Naive thymus-derived CD4-positive, alpha-beta T cell (primary cell): ENCODE measurements around the gene TTC36. TPM values are rescaled to one million over a fixed set of nuclear protein-coding genes. Genes with fewer than 3 reads are reported as not detected.
"Not testable (repeated sequence)": the region's sequence is repeated elsewhere in the genome, so short reads cannot be mapped to it uniquely, and the experiment has no call there.

ENCODE experiments used
- ATAC-seq: fragments of 150-1000 bp; cut with Tn5 transposase; 2 replicates; pipeline ENCODE4 v1.10.0; 2021; ENCODE audit warnings: mild to moderate bottlenecking, moderate library complexity
- CTCF ChIA-PET: fragments of 350-600 bp; sonication (Branson Sonifier 250); formaldehyde crosslinking; loops from one replicate; lab custom pipeline; 2021; ENCODE audit warnings: antibody characterized with exemption; lab: Charles Lee
- POLR2A ChIA-PET: fragments of 350-600 bp; sonication (Branson Sonifier 250); formaldehyde crosslinking; loops from one replicate; lab custom pipeline; 2021; ENCODE audit warnings: antibody characterized with exemption, inconsistent platforms; lab: Charles Lee
- DNase-seq, 9 donors: peaks; one replicate each; pipeline versions ENCODE4 v3.0.0 to v3.0.0-alpha.2; 2020 to 2022; ENCODE audit warnings: mixed read lengths in 1 of 9
- H3K27ac ChIP-seq: one replicate; pipeline ENCODE4 v1.7.0; 2013; ENCODE audit warnings: mild to moderate bottlenecking, low read depth, low read length, moderate library complexity
- H3K27me3 ChIP-seq, 2 donors: one replicate each; pipeline ENCODE4 v1.7.0; 2013; ENCODE audit warnings: low read length in 2 of 2, mild to moderate bottlenecking in 2 of 2, moderate library complexity in 2 of 2; ENCODE audit not compliant: control insufficient read depth in 2 of 2, insufficient read depth in 2 of 2
- H3K36me3 ChIP-seq, 3 experiments: 1 replicate in 2 of 3; 2 replicates in 1 of 3; pipeline ENCODE4 v1.7.0; 2013; ENCODE audit warnings: low read length in 3 of 3, mild to moderate bottlenecking in 3 of 3, moderate library complexity in 1 of 3; ENCODE audit not compliant: insufficient read depth in 3 of 3, control insufficient read depth in 2 of 3
- H3K4me1 ChIP-seq, 2 donors: one replicate each; pipeline ENCODE4 v1.7.0; 2013; ENCODE audit warnings: low read length in 2 of 2, mild to moderate bottlenecking in 2 of 2, moderate library complexity in 1 of 2; ENCODE audit not compliant: control insufficient read depth in 2 of 2, insufficient read depth in 2 of 2
- H3K4me3 ChIP-seq: 2 replicates; pipeline ENCODE4 v1.7.0; 2013; ENCODE audit warnings: mild to moderate bottlenecking, low read length
- H3K9me3 ChIP-seq, 3 experiments: 1 replicate in 2 of 3; 2 replicates in 1 of 3; pipeline ENCODE4 v1.7.0; 2013; ENCODE audit warnings: low read length in 3 of 3; ENCODE audit not compliant: control insufficient read depth in 2 of 3
- H3K27ac Mint-ChIP-seq, 9 donors: one replicate each; pipeline ENCODE4 v1.8.0; 2020 to 2022; ENCODE audit warnings: mixed read lengths in 9 of 9, mild to moderate bottlenecking in 8 of 9, moderate library complexity in 5 of 9, inconsistent platforms in 2 of 9
- H3K27me3 Mint-ChIP-seq, 5 donors: one replicate each; pipeline ENCODE4 v1.8.0; 2021 to 2022; ENCODE audit warnings: mixed read lengths in 5 of 5, mild to moderate bottlenecking in 1 of 5
- H3K36me3 Mint-ChIP-seq, 5 donors: one replicate each; pipeline ENCODE4 v1.8.0; 2020 to 2022; ENCODE audit warnings: mixed read lengths in 5 of 5, mild to moderate bottlenecking in 3 of 5, inconsistent platforms in 1 of 5
- H3K4me1 Mint-ChIP-seq, 7 donors: one replicate each; pipeline ENCODE4 v1.8.0; 2020 to 2022; ENCODE audit warnings: mixed read lengths in 7 of 7, mild to moderate bottlenecking in 3 of 7, inconsistent platforms in 1 of 7
- H3K4me3 Mint-ChIP-seq, 10 donors: one replicate each; pipeline ENCODE4 v1.8.0; 2020 to 2022; ENCODE audit warnings: mild to moderate bottlenecking in 10 of 10, mixed read lengths in 10 of 10, moderate library complexity in 6 of 10, inconsistent platforms in 2 of 10
- H3K9me3 Mint-ChIP-seq, 11 donors: one replicate each; pipeline ENCODE4 v1.8.0; 2020 to 2022; ENCODE audit warnings: mixed read lengths in 11 of 11, mild to moderate bottlenecking in 4 of 11, inconsistent platforms in 1 of 11, moderate library complexity in 1 of 11
- intact Hi-C, 2 donors: fragments of 100-400 bp; cut with micrococcal nuclease; formaldehyde crosslinking; loops; one replicate each; pipeline ENCODE4 v1.15.1; 2023
- polyA plus RNA-seq, 2 donors: library from polyadenylated mRNA; unstranded; fragments of 300-500 nt; fragmentation: Illumina TruSeq; gene quantifications; one replicate each; pipeline ENCODE4 v1.2.3, GENCODE V29; 2021
- total RNA-seq, 6 experiments: library from RNA in 5 of 6; stranded (reverse) in 5 of 6; gene quantifications; 1 replicate in 5 of 6; 2 replicates in 1 of 6; pipeline ENCODE4 v1.2.3 and lab custom pipeline; 2021 to 2026

The TTC36 gene, protein sequence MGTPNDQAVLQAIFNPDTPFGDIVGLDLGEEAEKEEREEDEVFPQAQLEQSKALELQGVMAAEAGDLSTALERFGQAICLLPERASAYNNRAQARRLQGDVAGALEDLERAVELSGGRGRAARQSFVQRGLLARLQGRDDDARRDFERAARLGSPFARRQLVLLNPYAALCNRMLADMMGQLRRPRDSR
- 1 to 10 TPM in 3 of 5 experiments, under 1 TPM in 2; 0.34 to 2.7 (median 1.1) TPM for total RNA-seq
- polyA plus RNA-seq = 1 to 10 TPM in 1 of 2 donors, under 1 TPM in 1; 0.29 to 1.2 TPM
- 0.67 reads per million for total RNA-seq (lab: John Stamatoyannopoulos, UW)

DNA sequence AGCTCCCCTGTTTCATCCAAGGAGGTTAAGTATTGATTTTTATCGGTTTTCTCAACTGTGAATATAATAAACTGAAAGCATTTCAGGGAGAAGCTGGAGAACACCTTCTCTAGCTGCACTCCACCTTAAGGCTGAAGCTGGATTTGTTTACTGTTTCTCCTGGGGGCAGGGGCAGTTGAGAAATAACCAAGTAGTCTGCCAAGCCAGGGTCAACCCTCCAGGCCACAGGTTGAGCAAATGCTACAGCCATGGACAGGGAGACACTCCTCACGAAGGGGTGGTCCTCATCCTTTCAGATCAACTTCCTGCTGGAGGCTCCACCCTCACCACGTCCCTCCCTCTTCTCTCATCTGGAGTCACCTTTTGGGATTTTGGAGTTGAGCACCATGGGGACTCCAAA lies at the start of gene TTC36:
TSS of gene TTC36 (plus strand) at position 366 of the 400 bp plus-strand sequence. CDS start at position 387, 21 bp downstream.
- Histone ChIP-seq H3K27me3 (no peaks in the 10 kb centered on the region), H3K4me1 (peaks cover 13 to 14% of the 10 kb centered on the region in 2 donors), H3K36me3 (peaks cover 6 to 23% (median 10%) of the 10 kb centered on the region in 3 experiments), H3K4me3 (no peak within 1 kb of the TSS), H3K27ac (no peak within 1 kb of the TSS), H3K9me3 (no peaks in the 10 kb centered on the region)
- Mint-ChIP-seq H3K9me3 (peaks cover 0 to 6% (median 0%) of the 10 kb centered on the region in 11 donors), H3K27me3 (peaks cover 0 to 3% (median 0%) of the 10 kb centered on the region in 5 donors), H3K4me1 (peaks cover 30 to 59% (median 48%) of the 10 kb centered on the region in 7 donors), H3K4me3 (peak within 1 kb of the TSS in 5 of 10 donors; percentile 6 to 96 (median 63)), H3K36me3 (peaks cover 3 to 13% (median 8%) of the 10 kb centered on the region in 5 donors), H3K27ac (peak within 1 kb of the TSS in 8 of 9 donors; percentile 19 to 82 (median 43))
- intact Hi-C loops = no loop called here
- CTCF ChIA-PET = no interaction called here
- no peak for DNase-seq
- POLR2A ChIA-PET = interaction anchor here (0.6 to 1.5 kb wide), 3 partner anchors 22 to 54 kb away, joined by 3 read pairs; partner anchors contain the start of gene ARCN1
- no peak for ATAC-seq

DNA sequence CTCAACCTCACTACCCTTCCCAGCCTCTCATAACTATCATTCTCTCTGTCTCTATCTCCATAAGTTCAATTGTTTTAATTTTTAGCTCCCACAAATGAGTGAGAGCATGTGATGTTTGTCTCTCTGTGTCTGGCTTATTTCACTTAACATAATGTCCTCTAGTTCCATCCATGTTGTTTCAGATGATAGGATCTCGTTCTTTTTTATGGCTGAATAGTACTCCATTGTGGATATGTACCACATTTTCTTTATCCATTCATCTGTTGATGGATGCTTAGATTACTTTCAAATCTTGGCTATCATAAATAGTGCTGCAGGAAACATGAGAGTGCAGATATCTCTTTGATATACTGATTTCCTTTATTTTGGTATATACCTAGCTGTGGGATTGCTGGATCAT lies 46.0 kb upstream of the TTC36 start:
- ATAC-seq, H3K27me3 ChIP-seq, H3K4me1 Mint-ChIP-seq, H3K4me3 Mint-ChIP-seq, H3K9me3 ChIP-seq, DNase-seq, H3K27ac ChIP-seq, H3K27me3 Mint-ChIP-seq, H3K4me3 ChIP-seq, H3K4me1 ChIP-seq, H3K9me3 Mint-ChIP-seq, intact Hi-C loops: not testable (repeated sequence)
- Mint-ChIP-seq H3K36me3 (peaks cover 18 to 45% (median 31%) of the 10 kb centered on the region in 5 donors), H3K27ac (peak overlapping the region in 8 of 9 donors; percentile 6 to 80 (median 44))
- ChIA-PET CTCF (interaction anchor here (1.3 kb wide), 1 partner anchor 283 kb away, joined by 3 read pairs; no protein-coding TSS in a partner anchor), POLR2A (interaction anchor here (1.2 kb wide), 1 partner anchor 95 kb away, joined by 3 read pairs; no protein-coding TSS in a partner anchor)
- peaks cover 42 to 84% (median 62%) of the 10 kb centered on the region in 3 experiments for H3K36me3 ChIP-seq

DNA sequence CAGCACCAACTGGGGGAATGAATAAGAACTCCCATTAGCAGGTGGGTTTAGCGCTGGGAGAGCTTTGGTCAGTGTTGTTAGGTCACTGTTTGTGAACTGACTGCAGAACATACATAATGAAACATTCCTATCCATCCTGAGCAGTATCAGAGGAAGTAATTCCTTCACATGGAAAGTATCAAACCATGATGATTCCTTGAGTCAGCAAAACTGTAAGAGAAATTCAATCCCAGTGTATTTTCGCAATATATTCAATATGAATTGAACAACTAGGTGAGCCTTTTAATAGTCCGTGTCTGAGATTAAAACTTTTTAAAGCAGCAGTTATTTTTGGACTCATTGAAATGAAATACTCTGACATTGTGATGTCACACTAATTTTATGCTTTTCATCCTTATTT lies 42.9 kb upstream of the TTC36 start:
- intact Hi-C loops = no loop called here
- Histone ChIP-seq H3K27me3 (no peaks in the 10 kb centered on the region), H3K4me1 (no peaks in the 10 kb centered on the region), H3K27ac (no peak overlapping the region), H3K36me3 (peaks cover 37 to 74% (median 41%) of the 10 kb centered on the region in 3 experiments), H3K9me3 (no peaks in the 10 kb centered on the region), H3K4me3 (no peak overlapping the region)
- no peaks in the 10 kb centered on the region for H3K27me3 Mint-ChIP-seq
- H3K36me3 Mint-ChIP-seq = peaks cover 13 to 32% (median 18%) of the 10 kb centered on the region in 5 donors
- peaks cover 0 to 6% (median 5%) of the 10 kb centered on the region in 7 donors for H3K4me1 Mint-ChIP-seq
- ChIA-PET POLR2A (no interaction called here), CTCF (no interaction called here)
- ATAC-seq (no peak), DNase-seq (no peak)
- H3K9me3 Mint-ChIP-seq = no peaks in the 10 kb centered on the region
- H3K27ac Mint-ChIP-seq = peak overlapping the region in 3 of 9 donors; percentile 26 to 67 (median 40)
- no peak overlapping the region for H3K4me3 Mint-ChIP-seq

DNA sequence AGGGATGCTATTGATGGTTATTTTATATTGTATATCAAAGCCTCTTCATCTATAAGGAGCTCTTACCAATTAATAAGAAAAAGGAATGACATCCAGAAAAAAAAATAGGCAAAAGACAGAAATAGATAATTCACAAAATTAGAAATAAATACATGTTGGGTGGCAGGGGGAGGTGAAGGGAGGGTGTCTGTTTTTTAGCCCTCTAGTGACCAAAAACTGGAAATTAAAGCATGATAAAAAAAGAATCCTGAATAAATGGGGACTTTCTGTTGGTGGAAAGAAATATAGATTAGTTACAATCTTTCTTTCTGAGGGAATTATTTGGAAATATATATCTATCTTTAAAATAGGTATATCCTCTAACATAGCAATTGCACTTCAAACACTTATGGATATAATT lies 42.0 kb upstream of the TTC36 start:
- H3K4me1 ChIP-seq = no peaks in the 10 kb centered on the region
- H3K36me3 Mint-ChIP-seq = peaks cover 12 to 30% (median 21%) of the 10 kb centered on the region in 5 donors
- DNase-seq = peak in 1 of 9 donors; percentile 9
- peak overlapping the region; percentile 2 for H3K27ac ChIP-seq
- H3K4me3 ChIP-seq = no peak overlapping the region
- ChIA-PET POLR2A (no interaction called here), CTCF (no interaction called here)
- no peak for ATAC-seq
- H3K27ac Mint-ChIP-seq = peak overlapping the region in 4 of 9 donors; percentile 31 to 84 (median 54)
- intact Hi-C loops = no loop called here
- H3K36me3 ChIP-seq = peaks cover 33 to 75% (median 43%) of the 10 kb centered on the region in 3 experiments
- no peaks in the 10 kb centered on the region for H3K9me3 ChIP-seq
- H3K27me3 ChIP-seq = no peaks in the 10 kb centered on the region
- peaks cover 0 to 6% (median 5%) of the 10 kb centered on the region in 7 donors for H3K4me1 Mint-ChIP-seq
- no peaks in the 10 kb centered on the region for H3K27me3 Mint-ChIP-seq
- H3K9me3 Mint-ChIP-seq = no peaks in the 10 kb centered on the region
- H3K4me3 Mint-ChIP-seq = no peak overlapping the region

DNA sequence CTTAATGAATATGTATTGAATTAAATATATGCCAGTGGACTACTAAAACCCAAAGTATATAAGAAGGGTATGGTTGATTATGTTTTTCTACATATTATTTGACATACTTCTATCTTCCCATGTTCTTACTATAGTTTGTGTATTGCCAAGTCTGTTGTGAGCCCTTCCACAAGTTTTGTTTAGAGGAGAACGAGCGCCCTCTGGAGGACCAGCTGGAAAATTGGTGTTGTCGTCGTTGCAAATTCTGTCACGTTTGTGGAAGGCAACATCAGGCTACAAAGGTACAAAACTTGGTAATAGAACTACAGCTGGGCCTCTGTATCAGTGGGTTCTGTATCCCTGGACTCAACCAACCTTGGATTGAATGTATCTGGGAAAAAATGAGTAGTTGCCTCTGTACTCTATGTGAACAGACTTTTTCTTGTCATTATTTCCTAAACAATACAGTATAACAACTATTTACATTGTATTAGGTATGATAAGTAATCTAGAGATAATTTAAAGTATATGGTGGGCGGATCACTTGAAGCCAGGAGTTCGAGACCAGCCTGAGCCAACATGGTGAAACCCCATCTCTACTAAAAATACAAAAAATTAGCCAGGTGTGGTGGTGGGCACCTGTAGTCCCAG lies 38.7 kb upstream of the TTC36 start:
- intact Hi-C loops = loop anchor here (1.0 to 2.0 kb wide), 10 partner anchors 50 to 343 kb away; partner anchors contain the start of genes ATP5MG (in 2 of the 2) and UBE4A (in 2 of the 2)
- ChIA-PET POLR2A (interaction anchor here (0.6 to 1.0 kb wide), 3 partner anchors 127 to 307 kb away, joined by 3 read pairs; no protein-coding TSS in a partner anchor), CTCF (interaction anchor here (0.7 to 1.5 kb wide), 12 partner anchors 11 to 343 kb away, joined by 3 to 8 read pairs (median 4); no protein-coding TSS in a partner anchor)
- Mint-ChIP-seq H3K36me3 (peaks cover 7 to 30% (median 16%) of the 10 kb centered on the region in 5 donors), H3K4me1 (peaks cover 0 to 12% (median 5%) of the 10 kb centered on the region in 7 donors), H3K27ac (peak overlapping the region in 7 of 9 donors; percentile 10 to 89 (median 57)), H3K9me3 (no peaks in the 10 kb centered on the region), H3K27me3 (no peaks in the 10 kb centered on the region), H3K4me3 (no peak overlapping the region)
- H3K4me3 ChIP-seq = no peak overlapping the region
- peak overlapping the region; percentile 53 for H3K27ac ChIP-seq
- DNase-seq (peak; percentile 66 to 86 (median 80)), ATAC-seq (peak; percentile 89)
- peaks cover 21 to 69% (median 45%) of the 10 kb centered on the region in 3 experiments for H3K36me3 ChIP-seq
- H3K27me3 ChIP-seq = no peaks in the 10 kb centered on the region
- no peaks in the 10 kb centered on the region for H3K9me3 ChIP-seq
- H3K4me1 ChIP-seq = no peaks in the 10 kb centered on the region

DNA sequence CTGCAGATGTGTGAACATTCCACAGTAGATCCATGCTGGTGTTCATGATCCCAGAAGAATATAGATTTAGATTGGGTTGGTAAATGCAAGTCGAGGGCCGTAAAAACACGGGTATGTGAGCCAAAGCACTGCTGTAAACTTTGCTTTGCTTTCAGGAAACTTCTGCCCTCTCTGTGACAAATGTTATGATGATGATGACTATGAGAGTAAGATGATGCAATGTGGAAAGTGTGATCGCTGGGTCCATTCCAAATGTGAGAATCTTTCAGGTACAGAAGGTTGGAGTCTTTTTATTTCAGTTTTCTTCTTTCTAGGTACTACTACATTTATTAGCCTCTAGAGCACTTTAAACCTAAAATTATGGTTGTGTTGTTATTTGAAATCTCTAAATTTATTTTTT lies 36.2 kb upstream of the TTC36 start:
- CTCF ChIA-PET = interaction anchor here (1.0 to 2.0 kb wide), 2 partner anchors 88 to 117 kb away, joined by 3 to 5 read pairs; no protein-coding TSS in a partner anchor
- ATAC-seq = no peak
- Mint-ChIP-seq H3K4me3 (no peak overlapping the region), H3K4me1 (peaks cover 0 to 12% (median 5%) of the 10 kb centered on the region in 7 donors), H3K9me3 (no peaks in the 10 kb centered on the region), H3K27ac (peak overlapping the region in 2 of 9 donors; percentile 39 to 67), H3K27me3 (no peaks in the 10 kb centered on the region), H3K36me3 (peaks cover 16 to 35% (median 21%) of the 10 kb centered on the region in 5 donors)
- intact Hi-C loops = no loop called here
- Histone ChIP-seq H3K4me3 (no peak overlapping the region), H3K9me3 (no peaks in the 10 kb centered on the region), H3K36me3 (peaks cover 23 to 76% (median 43%) of the 10 kb centered on the region in 3 experiments), H3K27ac (no peak overlapping the region), H3K4me1 (no peaks in the 10 kb centered on the region), H3K27me3 (no peaks in the 10 kb centered on the region)
- DNase-seq = no peak
- POLR2A ChIA-PET = interaction anchor here (0.6 kb wide), 1 partner anchor 16 kb away, joined by 3 read pairs; no protein-coding TSS in a partner anchor
